Psoas muscle (tissue), 7 donors: ENCODE results near the gene CRYGB. TPM values are rescaled to one million over a fixed set of nuclear protein-coding genes. Genes with fewer than 3 reads are reported as not detected.

Source experiments
- polyA plus RNA-seq, 3 donors: library from polyadenylated mRNA; stranded (reverse); fragments of 200-250 nt; gene quantifications; one replicate each; pipeline ENCODE4 v1.2.3, GENCODE V29; 2013
- total RNA-seq, 4 donors: library from RNA; stranded (reverse); fragmentation: NEBNext Ultra II Directional in 2 of 4; extraction: Animal tissue kit (Norgen Biotek cat#: 25700) in 2 of 4; gene quantifications; one replicate each; pipeline versions ENCODE4 v1.2.1 to v1.2.4, GENCODE V29; 2021 to 2023
- donor health status: healthy with polysubstance abuse.
- donor health status: DM: no; HTN: no; CAD: no; lungs with moderate emphysema.
- donor health status: Bipolar disorder and iron deficiency.
- donor health status: healthy.
- donor health status: DM: no; HTN: no; CAD: no.
- donor health status: DM: no; HTN: no; CAD: no.
- donor health status: DM: yes; HTN: yes; CAD: no.

Gene CRYGB
- total and polyA plus RNA-seq, 7 donors: not detected

Other genes starting within 250 kb of the CRYGB start
- 1 to 10 TPM; 2.2 to 5.7 (median 4.7) TPM for gene PLEKHM3, start 120.6 kb downstream of the CRYGB start, total RNA-seq
- gene PLEKHM3, start 120.6 kb downstream of the CRYGB start, polyA plus RNA-seq: 1 to 10 TPM; 1.1 to 4.3 (median 2.7) TPM
- gene CRYGD, start 21.6 kb downstream of the CRYGB start, total RNA-seq: not detected
- not detected for gene CRYGD, start 21.6 kb downstream of the CRYGB start, polyA plus RNA-seq
- not detected for gene CRYGC, start 16.3 kb downstream of the CRYGB start, total RNA-seq
- gene CRYGC, start 16.3 kb downstream of the CRYGB start, polyA plus RNA-seq: not detected
- gene CRYGA, start 17.4 kb upstream of the CRYGB start, total RNA-seq: not detected
- gene CRYGA, start 17.4 kb upstream of the CRYGB start, polyA plus RNA-seq: not detected
- gene C2orf80, start 43.9 kb upstream of the CRYGB start, total RNA-seq: not detected
- under 1 TPM in 1 of 3 donors, not detected in 2; 0.04 TPM for gene C2orf80, start 43.9 kb upstream of the CRYGB start, polyA plus RNA-seq
- gene IDH1, start 108.9 kb upstream of the CRYGB start, total RNA-seq: 10 to 100 TPM in 3 of 4 donors, 1 to 10 TPM in 1; 9.7 to 18.0 (median 13.3) TPM
- 10 to 100 TPM in 2 of 3 donors, 1 to 10 TPM in 1; 9.7 to 42.6 (median 17.9) TPM for gene IDH1, start 108.9 kb upstream of the CRYGB start, polyA plus RNA-seq
- gene PIKFYVE, start 120.1 kb upstream of the CRYGB start, total RNA-seq: 10 to 100 TPM; 12.0 to 14.2 (median 13.5) TPM
- 1 to 10 TPM; 2.8 to 8.8 (median 2.9) TPM for gene PIKFYVE, start 120.1 kb upstream of the CRYGB start, polyA plus RNA-seq